Prostate gland (tissue), 2 donors: ENCODE data around the gene CLEC16A.

Experiments
- POLR2A ChIP-seq: fragments of 450-650 bp; IDR thresholded peaks from one replicate; pipeline ENCODE4 v1.6.1; 2016; ENCODE audit warnings: antibody characterized with exemption, mild to moderate bottlenecking
- POLR2AphosphoS5 ChIP-seq: sonication (generic); formaldehyde crosslinking; IDR thresholded peaks from one replicate; pipeline ENCODE4 v1.6.1; 2017; ENCODE audit warnings: antibody characterized with exemption
- TF ChIP-seq, protein P1 (sequence below), 4 experiments: fragments of 200-600 bp in 2 of 4; fragments of 450-650 bp in 2 of 4; sonication (generic) in 2 of 4; IDR thresholded peaks; 1 replicate in 3 of 4; 2 replicates in 1 of 4; pipeline ENCODE4 v1.5.1; 2016 to 2019; ENCODE audit warnings: antibody characterized with exemption in 4 of 4, mild to moderate bottlenecking in 2 of 4, moderate library complexity in 2 of 4

DNA sequence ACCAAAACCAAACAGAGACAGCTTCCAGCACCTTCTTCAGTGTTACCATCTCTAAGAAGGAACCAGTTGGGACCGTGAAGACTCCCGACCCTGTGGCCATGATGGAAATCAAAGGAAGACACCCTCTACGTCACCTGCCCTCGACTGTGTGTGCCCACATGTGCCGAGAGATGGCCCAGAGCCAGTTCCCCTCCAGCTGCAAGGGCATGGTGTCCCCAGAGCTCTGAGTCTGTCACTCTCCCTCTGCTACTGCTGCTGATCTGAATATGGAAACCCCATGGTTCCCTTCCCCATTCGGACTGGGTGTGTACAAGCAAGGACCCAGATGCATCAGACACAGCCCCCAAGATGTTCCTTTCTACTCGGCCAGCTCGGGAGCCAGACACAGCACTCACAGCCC, 235.2 kb downstream of the CLEC16A start:
- TF ChIP-seq POLR2AphosphoS5, result no peak
- TF ChIP-seq, protein P1, sequence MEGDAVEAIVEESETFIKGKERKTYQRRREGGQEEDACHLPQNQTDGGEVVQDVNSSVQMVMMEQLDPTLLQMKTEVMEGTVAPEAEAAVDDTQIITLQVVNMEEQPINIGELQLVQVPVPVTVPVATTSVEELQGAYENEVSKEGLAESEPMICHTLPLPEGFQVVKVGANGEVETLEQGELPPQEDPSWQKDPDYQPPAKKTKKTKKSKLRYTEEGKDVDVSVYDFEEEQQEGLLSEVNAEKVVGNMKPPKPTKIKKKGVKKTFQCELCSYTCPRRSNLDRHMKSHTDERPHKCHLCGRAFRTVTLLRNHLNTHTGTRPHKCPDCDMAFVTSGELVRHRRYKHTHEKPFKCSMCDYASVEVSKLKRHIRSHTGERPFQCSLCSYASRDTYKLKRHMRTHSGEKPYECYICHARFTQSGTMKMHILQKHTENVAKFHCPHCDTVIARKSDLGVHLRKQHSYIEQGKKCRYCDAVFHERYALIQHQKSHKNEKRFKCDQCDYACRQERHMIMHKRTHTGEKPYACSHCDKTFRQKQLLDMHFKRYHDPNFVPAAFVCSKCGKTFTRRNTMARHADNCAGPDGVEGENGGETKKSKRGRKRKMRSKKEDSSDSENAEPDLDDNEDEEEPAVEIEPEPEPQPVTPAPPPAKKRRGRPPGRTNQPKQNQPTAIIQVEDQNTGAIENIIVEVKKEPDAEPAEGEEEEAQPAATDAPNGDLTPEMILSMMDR (IDR thresholded peaks at IDR 0.05), result no peak
- TF ChIP-seq POLR2A, result no peak
